KMS-11 (cell line): ENCODE results near the gene PRKCE.

ENCODE experiments used
- H2AFZ ChIP-seq: fragments of 200-600 bp; sonication (generic); 2 replicates; pipeline ENCODE4 v1.6.1; 2016; ENCODE audit warnings: antibody characterized with exemption, mixed run types, low read depth
- H3K27ac ChIP-seq: fragments of 200-600 bp; sonication (generic); 2 replicates; pipeline ENCODE4 v1.6.1; 2016; ENCODE audit warnings: mild to moderate bottlenecking, mixed run types
- H3K27me3 ChIP-seq: fragments of 200-600 bp; sonication (generic); 2 replicates; pipeline ENCODE4 v1.6.1; 2017; ENCODE audit warnings: mild to moderate bottlenecking, low read depth, mixed run types, moderate library complexity; ENCODE audit not compliant: insufficient read depth
- H3K36me3 ChIP-seq: fragments of 200-600 bp; sonication (generic); 2 replicates; pipeline ENCODE4 v1.6.1; 2017; ENCODE audit warnings: mild to moderate bottlenecking, mixed run types; ENCODE audit not compliant: insufficient read depth
- H3K4me1 ChIP-seq: fragments of 200-600 bp; sonication (generic); 2 replicates; pipeline ENCODE4 v1.6.1; 2016; ENCODE audit warnings: mild to moderate bottlenecking, low read depth, mixed run types; ENCODE audit not compliant: poor library complexity, severe bottlenecking
- H3K4me2 ChIP-seq: fragments of 200-600 bp; sonication (generic); 2 replicates; pipeline ENCODE4 v1.7.0; 2016; ENCODE audit warnings: mild to moderate bottlenecking, mixed run types
- H3K4me3 ChIP-seq: fragments of 200-600 bp; sonication (generic); IDR thresholded peaks from 2 replicates; pipeline ENCODE4 v1.6.1; 2017; ENCODE audit warnings: low read depth, low read length, mixed read lengths; ENCODE audit not compliant: insufficient read depth
- H3K79me2 ChIP-seq: fragments of 200-600 bp; sonication (generic); 2 replicates; pipeline ENCODE4 v1.6.1; 2016; ENCODE audit warnings: low read depth, mixed run types; ENCODE audit not compliant: insufficient read depth
- H3K9ac ChIP-seq: fragments of 200-600 bp; sonication (generic); 2 replicates; pipeline ENCODE4 v1.6.1; 2016; ENCODE audit warnings: mild to moderate bottlenecking, mixed run types
- H4K20me1 ChIP-seq: fragments of 200-600 bp; sonication (generic); 2 replicates; pipeline ENCODE4 v1.6.1; 2016; ENCODE audit warnings: mild to moderate bottlenecking, mixed run types; ENCODE audit not compliant: insufficient read depth
- CTCF ChIP-seq: fragments of 200-600 bp; sonication (generic); conservative IDR thresholded peaks from 2 replicates; pipeline ENCODE4 v1.6.1; 2017; ENCODE audit warnings: low read depth, mild to moderate bottlenecking, antibody characterized with exemption, low read length, moderate library complexity, mixed read lengths

Gene PRKCE

GRCh38 chr2:45707661-45708060, 56.2 kb downstream of the PRKCE start:
- Histone ChIP-seq H2AFZ (no peak overlapping the region), H3K9ac (no peak overlapping the region), H3K4me1 (no peaks in the 10 kb centered on the region), H3K4me3 (no peak overlapping the region), H4K20me1 (no peaks in the 10 kb centered on the region), H3K27ac (no peak overlapping the region), H3K36me3 (no peaks in the 10 kb centered on the region), H3K27me3 (no peaks in the 10 kb centered on the region), H3K4me2 (no peak overlapping the region), H3K79me2 (no peaks in the 10 kb centered on the region)
- TF ChIP-seq CTCF = no peak

- no peak for TF ChIP-seq CTCF
- H3K27me3 ChIP-seq = no peaks in the 10 kb centered on the region
- no peak overlapping the region for H3K9ac ChIP-seq
- no peaks in the 10 kb centered on the region for H3K79me2 ChIP-seq
- no peak overlapping the region for H3K4me2 ChIP-seq
- H2AFZ ChIP-seq = no peak overlapping the region
- H3K27ac ChIP-seq = no peak overlapping the region
- H4K20me1 ChIP-seq = no peaks in the 10 kb centered on the region
- H3K4me1 ChIP-seq = peaks cover 4% of the 10 kb centered on the region
- H3K4me3 ChIP-seq = no peak overlapping the region
- no peaks in the 10 kb centered on the region for H3K36me3 ChIP-seq
Measured at GRCh38 chr2:45708501-45708900, 57.0 kb downstream of the PRKCE start.

- no peak overlapping the region for H3K4me3 ChIP-seq
- H3K4me2 ChIP-seq = no peak overlapping the region
- no peaks in the 10 kb centered on the region for H3K79me2 ChIP-seq
- peaks cover 10% of the 10 kb centered on the region for H3K4me1 ChIP-seq
- no peaks in the 10 kb centered on the region for H3K36me3 ChIP-seq
- no peak overlapping the region for H3K27ac ChIP-seq
- H3K9ac ChIP-seq = no peak overlapping the region
- no peaks in the 10 kb centered on the region for H3K27me3 ChIP-seq
- H2AFZ ChIP-seq = no peak overlapping the region
- H4K20me1 ChIP-seq = no peaks in the 10 kb centered on the region
- no peak for TF ChIP-seq CTCF
Measured at GRCh38 chr2:45709137-45709536, 57.7 kb downstream of the PRKCE start.

- no peak overlapping the region for H3K4me3 ChIP-seq
- H3K79me2 ChIP-seq = no peaks in the 10 kb centered on the region
- no peaks in the 10 kb centered on the region for H4K20me1 ChIP-seq
- no peak overlapping the region for H2AFZ ChIP-seq
- TF ChIP-seq CTCF = no peak
- H3K27me3 ChIP-seq = no peaks in the 10 kb centered on the region
- no peak overlapping the region for H3K9ac ChIP-seq
- no peaks in the 10 kb centered on the region for H3K36me3 ChIP-seq
- no peak overlapping the region for H3K4me2 ChIP-seq
- peaks cover 10% of the 10 kb centered on the region for H3K4me1 ChIP-seq
- no peak overlapping the region for H3K27ac ChIP-seq
Measured at GRCh38 chr2:45710468-45710867, 59.0 kb downstream of the PRKCE start.
